K562 treated with DMSO at 1 percent for 24 hours (cell line): Measurements from ENCODE around the gene C1orf167. TPM values are rescaled to one million over a fixed set of nuclear protein-coding genes. Genes with fewer than 3 reads are reported as not detected.

ENCODE experiments used
- total RNA-seq: library from RNA; unstranded; fragments of 300-600 nt; gene quantifications from 2 replicates; pipeline ENCODE4 v1.2.3, GENCODE V29; 2022; ENCODE audit warnings: low read depth; ENCODE audit not compliant: insufficient read depth

C1orf167 gene, protein sequence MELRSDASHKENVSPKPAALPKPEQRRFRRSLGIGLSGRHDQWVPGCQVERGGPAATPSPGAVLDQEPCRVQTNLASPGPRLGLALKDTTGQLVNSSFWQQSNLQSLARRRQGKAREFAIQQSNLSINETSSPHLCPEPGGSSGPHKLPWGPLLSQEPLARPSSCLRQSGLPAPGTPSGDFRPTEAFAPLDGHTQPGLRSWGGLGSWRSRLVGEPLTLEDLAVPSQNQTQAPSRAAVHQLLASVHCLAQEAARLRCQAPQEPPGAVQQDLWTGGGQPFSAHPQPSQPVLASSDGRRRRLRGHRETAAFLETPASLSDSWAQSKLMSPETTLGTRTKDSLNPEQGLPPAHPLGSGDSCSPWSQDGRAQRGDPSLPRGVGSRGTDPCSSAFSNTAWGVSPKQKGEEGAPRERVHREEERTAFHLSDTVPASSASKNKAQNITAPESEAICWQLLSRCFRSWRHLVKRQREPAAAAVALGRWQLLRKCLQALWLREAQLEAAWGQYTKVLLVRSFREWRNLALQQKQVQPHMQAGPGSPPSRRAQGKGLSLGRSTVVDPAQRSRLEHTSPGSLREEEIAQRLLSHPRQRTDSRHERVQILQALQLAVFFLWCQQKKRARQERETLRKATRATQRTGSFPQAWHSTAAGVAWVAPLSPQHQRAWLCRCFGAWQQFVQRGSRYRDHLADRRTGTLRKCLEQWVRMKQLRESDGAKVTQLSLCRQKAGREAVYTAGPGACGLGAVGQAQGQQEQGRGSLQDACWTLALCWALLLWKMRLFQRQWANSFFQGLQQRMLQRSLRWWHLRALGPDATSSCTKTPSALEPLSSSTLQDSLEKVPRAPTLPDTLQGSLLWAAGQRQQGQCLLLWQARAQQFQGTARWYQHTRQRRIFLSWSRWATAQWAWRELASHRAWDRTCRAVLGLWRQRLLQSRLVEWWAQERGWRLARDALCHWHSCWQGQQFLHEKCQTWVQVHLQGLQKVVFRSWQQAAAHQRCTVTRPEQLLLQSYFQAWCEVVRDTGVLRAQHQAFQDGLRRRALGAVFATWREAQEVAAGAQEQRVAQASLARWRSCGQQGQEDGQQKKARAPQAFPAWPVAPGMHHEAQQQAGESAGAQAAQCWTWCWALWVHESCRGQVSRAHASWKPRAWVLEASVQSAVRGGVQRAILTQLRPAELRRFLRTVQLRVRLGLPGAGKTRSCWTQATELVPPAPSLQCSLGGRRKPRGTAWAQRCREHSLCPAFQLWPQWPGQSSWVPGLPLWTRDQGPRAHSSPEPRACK (N-terminal part only)
- 0.19 and 11.9 TPM in 2 replicates for total RNA-seq

DNA sequence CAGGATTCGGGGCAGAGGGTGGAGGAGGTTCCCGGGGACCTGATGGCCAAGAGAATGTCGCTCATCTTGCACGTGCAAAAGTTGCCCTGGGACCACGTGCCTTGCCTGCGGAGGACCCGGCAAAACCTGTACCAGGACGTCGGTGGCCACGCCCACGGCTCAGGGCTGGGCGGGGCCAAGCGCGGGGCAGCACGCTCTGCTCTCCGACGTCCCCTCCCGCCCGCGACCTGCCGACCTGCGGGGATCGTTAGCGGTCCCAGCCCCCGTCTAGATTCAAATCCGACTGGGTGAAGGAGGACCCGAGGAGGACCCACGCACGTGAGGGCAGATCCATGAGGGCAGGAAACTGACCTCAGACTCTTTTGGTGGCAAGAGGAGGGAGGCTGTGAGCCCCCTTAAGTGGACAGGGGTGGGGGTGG lies at the start of gene C1orf167:
Gene C1orf167, plus strand, starts transcription at position 206 of the 419 bp plus-strand sequence. CDS start 2,208 bp downstream, outside the sequence.

DNA sequence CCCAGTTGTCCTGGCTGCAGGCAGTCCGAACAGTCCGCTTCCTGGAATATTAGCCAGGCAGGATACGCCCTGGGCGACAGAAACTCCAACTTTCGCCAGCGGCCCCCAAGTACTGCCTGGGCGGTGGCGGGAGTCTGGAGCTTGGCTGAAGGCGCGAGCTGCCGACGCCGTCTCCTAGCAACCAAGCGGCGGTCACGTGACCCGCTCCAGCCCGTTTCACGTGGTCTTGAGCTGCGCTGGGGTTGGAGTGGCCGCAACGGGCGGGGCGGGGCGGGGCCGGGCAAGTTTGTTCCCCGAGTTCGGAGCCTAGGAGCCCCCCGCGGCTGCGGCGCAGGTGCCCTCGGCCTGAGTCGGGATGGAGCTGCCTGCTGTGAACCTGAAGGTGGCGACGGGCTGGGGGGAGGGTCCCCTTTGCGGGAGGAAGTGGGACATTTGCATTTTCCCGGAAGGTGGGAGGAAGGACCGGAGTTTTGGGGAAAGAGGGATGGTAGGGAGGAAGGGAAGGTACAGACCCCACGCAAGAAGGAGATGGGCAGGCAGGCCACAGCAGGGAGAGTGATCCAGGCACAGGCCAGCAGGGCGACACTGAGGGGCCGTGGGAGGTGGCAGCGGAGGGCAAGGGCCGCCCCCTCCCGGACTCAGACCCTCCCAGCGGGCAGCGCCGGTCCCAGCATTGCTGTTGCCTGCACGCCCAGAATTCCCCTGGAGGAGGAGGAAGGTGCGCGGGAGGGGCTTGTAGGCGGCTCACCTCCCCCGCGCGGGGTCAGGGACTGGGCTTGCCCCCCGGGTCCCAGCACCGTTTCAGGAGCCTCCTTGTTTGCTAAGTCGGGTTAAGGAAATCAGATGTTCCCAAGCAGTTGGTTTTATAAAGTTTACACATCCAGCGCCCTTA lies 25.9 kb upstream of the C1orf167 start, which contains the start of gene AGTRAP:
Gene AGTRAP, plus strand, starts transcription at position 283 of the 892 bp plus-strand sequence. Its CDS starts 73 bp downstream, at position 356.

DNA sequence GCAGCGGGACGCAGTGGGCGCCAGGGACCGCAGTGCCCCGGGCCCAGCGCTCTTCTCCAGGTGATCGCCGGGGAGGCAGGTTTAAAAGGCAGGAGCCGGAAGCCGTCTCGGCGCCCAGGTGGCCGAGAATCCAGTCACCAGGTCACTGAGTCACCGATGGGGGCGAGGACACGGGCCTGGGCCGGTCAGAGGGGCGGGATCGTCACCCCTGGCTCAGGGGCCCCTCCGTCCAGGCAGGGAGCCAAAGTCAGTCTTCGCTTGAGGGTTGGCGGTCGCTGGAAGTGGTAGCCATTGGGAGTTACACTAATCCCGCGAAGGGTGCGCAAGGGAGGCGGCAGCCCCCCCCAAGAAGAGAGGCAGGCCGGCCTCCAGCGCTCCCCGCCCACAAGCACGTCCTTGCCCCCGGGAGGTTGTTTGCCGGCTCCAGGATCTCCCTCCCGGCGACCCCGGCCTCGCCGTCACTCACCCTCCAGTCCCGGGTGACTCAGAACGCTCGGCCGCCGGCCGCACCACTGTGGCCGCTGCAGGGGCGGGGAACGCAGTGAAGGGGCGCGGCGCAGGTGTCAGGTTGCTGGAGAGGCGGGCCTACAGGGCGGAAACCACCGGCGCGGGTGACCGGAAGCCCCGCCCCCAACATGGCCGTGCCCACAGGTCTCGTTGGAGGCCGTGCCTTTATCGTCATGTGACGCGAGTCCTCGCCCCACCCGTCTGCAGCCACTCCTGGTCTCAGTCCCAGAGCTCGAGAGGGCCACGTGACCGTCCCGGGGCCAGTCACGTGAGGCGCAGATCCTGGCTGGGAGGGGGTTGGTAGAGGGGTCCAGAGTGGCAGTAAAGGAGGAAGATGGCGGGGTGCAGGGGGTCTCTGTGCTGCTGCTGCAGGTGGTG lies 43.7 kb downstream of the C1orf167 start, which contains the start of the genes CLCN6 and MTHFR:
Gene CLCN6, plus strand, starts transcription at position 770 of the 885 bp plus-strand sequence. Its CDS starts 72 bp downstream, at position 842.
Gene MTHFR, minus strand, starts transcription at position 543 of the 885 bp plus-strand sequence. CDS start 2,848 bp downstream, outside the sequence.

Other genes with a start within 250 kb of the C1orf167 start
- 7.5 and 10.0 TPM in 2 replicates for gene FBXO2, start 107.8 kb upstream of the C1orf167 start, total RNA-seq
- gene FBXO44, start 107.3 kb upstream of the C1orf167 start, total RNA-seq: 15.2 and 17.6 TPM in 2 replicates
- 45.8 and 46.7 TPM in 2 replicates for gene FBXO6, start 98.0 kb upstream of the C1orf167 start, total RNA-seq
- gene MAD2L2, start 81.0 kb upstream of the C1orf167 start, total RNA-seq: 284 and 286 TPM in 2 replicates
- not detected in 2 replicates for gene DRAXIN, start 70.5 kb upstream of the C1orf167 start, total RNA-seq
- gene AGTRAP, start 26.1 kb upstream of the C1orf167 start, total RNA-seq: 195 and 209 TPM in 2 replicates
- 98.0 and 102 TPM in 2 replicates for gene MTHFR, start 43.8 kb downstream of the C1orf167 start, total RNA-seq
- 8.8 and 11.3 TPM in 2 replicates for gene CLCN6, start 44.0 kb downstream of the C1orf167 start, total RNA-seq
- gene NPPA, start 85.6 kb downstream of the C1orf167 start, total RNA-seq: not detected in 2 replicates
- gene NPPB, start 96.8 kb downstream of the C1orf167 start, total RNA-seq: not detected in 2 replicates
- 172 TPM in 2 replicates for gene KIAA2013, start 164.2 kb downstream of the C1orf167 start, total RNA-seq
- gene PLOD1, start 172.5 kb downstream of the C1orf167 start, total RNA-seq: 193 and 194 TPM in 2 replicates
- gene MFN2, start 218.3 kb downstream of the C1orf167 start, total RNA-seq: 93.2 and 95.6 TPM in 2 replicates